SJSA1 (cell line): ENCODE measurements around the gene SP7. TPM values are rescaled to one million over a fixed set of nuclear protein-coding genes. Genes with fewer than 3 reads are reported as not detected.
"Not testable (repeated sequence)": the region's sequence is repeated elsewhere in the genome, so short reads cannot be mapped to it uniquely, and the experiment has no call there.

Experiments used
- DNase-seq, 2 experiments: peaks; one replicate each; pipeline ENCODE4 v3.0.0-alpha.2; 2015 to 2020; ENCODE audit warnings: low spot score in 2 of 2, low read depth in 1 of 2
- H3K27ac ChIP-seq: fragments of 250-450 bp; sonication (Bioruptor Pico); 2 replicates; pipeline ENCODE4 v1.5.1; 2020; ENCODE audit warnings: mild to moderate bottlenecking, moderate library complexity
- H3K27me3 ChIP-seq: fragments of 250-450 bp; sonication (Bioruptor Pico); replicated peaks from 2 replicates; pipeline ENCODE4 v1.5.1; 2020; ENCODE audit warnings: mild to moderate bottlenecking, moderate library complexity
- H3K36me3 ChIP-seq: fragments of 250-450 bp; sonication (Bioruptor Pico); 2 replicates; pipeline ENCODE4 v1.5.1; 2020; ENCODE audit warnings: mild to moderate bottlenecking
- H3K4me1 ChIP-seq: fragments of 250-450 bp; sonication (Bioruptor Pico); replicated peaks from 2 replicates; pipeline ENCODE4 v1.6.1; 2021; ENCODE audit warnings: mild to moderate bottlenecking
- H3K4me3 ChIP-seq: fragments of 250-450 bp; sonication (Bioruptor Pico); 2 replicates; pipeline ENCODE4 v1.5.1; 2020; ENCODE audit warnings: mild to moderate bottlenecking
- H3K9me3 ChIP-seq: fragments of 250-450 bp; sonication (Bioruptor Pico); replicated peaks from 2 replicates; pipeline ENCODE4 v1.5.1; 2020; ENCODE audit warnings: mild to moderate bottlenecking
- total RNA-seq: library from RNA; depleted of rRNA; stranded (reverse); fragments of >200 nt; shearing (Covaris generic); gene quantifications from 2 replicates; pipeline ENCODE4 v1.2.3, GENCODE V29; 2014

SP7 gene
- total RNA-seq, 1 experiment from 2014 or later, result not detected

- Histone ChIP-seq H3K27me3 (no peaks in the 10 kb centered on the region), H3K27ac (no peak overlapping the region), H3K36me3 (no peaks in the 10 kb centered on the region), H3K4me1 (peaks cover 2% of the 10 kb centered on the region), H3K4me3 (no peak overlapping the region), H3K9me3 (no peaks in the 10 kb centered on the region)
- no peak for DNase-seq
Observed at GRCh38 chr12:53365245-53365904, 29.2 kb upstream of the SP7 start.

DNA sequence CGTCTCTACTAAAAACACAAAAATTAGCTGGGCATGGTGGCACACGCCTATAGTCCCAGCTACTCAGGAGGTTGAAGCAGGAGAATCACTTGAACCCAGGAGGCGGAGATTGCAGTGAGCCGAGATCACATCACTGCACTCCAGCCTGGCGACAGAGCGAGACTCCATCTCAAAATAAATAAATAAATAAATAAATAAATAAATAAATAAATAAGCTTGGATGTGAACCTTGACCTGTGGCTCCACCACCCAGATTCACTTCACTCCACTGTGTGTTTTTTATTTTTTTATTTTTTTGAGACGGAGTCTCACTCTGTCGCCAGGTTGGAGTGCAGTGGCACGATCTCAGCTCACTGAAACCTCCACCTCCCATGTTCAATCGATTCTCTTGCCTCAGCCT, 25.5 kb upstream of the SP7 start:
- DNase-seq, H3K36me3 ChIP-seq, H3K27ac ChIP-seq, H3K27me3 ChIP-seq, H3K9me3 ChIP-seq, H3K4me3 ChIP-seq, H3K4me1 ChIP-seq: not testable (repeated sequence)

DNA sequence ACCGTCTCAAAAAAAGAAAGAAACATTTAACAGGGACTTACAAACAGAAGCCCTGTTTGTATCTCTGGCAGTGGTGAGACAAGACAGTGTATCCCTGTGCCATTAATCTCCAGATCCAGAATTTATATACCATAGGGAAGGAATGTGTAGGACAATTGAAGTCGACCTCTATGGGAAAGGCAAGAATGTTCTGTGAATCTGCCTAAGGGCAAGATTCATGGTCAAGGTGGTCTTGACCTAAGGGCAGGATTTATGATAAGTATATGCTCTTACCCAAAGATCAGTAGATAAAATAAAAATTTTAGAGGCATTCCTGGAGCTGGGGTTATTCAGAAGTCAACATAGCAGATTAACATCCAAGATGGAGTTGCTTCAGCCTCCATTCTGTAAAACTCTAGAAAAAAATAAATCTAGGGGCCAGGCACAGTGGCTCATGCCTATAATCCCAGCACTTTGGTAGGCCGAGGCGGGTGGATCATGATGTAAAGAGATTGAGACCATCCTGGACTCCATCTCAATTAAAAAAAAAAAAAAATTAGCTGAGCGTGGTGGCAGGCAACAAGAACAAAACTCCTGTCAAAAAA, 22.8 kb upstream of the SP7 start:
- DNase-seq, result no peak
- Histone ChIP-seq H3K36me3 (no peaks in the 10 kb centered on the region), H3K4me1 (no peaks in the 10 kb centered on the region), H3K27me3 (no peaks in the 10 kb centered on the region), H3K4me3 (no peak overlapping the region), H3K27ac (no peak overlapping the region), H3K9me3 (no peaks in the 10 kb centered on the region)

- no peaks in the 10 kb centered on the region for H3K36me3 ChIP-seq
- no peak overlapping the region for H3K27ac ChIP-seq
- DNase-seq, result no peak
- H3K27me3 ChIP-seq, result no peaks in the 10 kb centered on the region
- no peak overlapping the region for H3K4me3 ChIP-seq
- no peaks in the 10 kb centered on the region for H3K9me3 ChIP-seq
- no peaks in the 10 kb centered on the region for H3K4me1 ChIP-seq
Observed at GRCh38 chr12:53355121-53355520, 19.0 kb upstream of the SP7 start.

- no peak for DNase-seq
- Histone ChIP-seq H3K4me3 (no peak overlapping the region), H3K4me1 (no peaks in the 10 kb centered on the region), H3K9me3 (no peaks in the 10 kb centered on the region), H3K27ac (no peak overlapping the region), H3K27me3 (no peaks in the 10 kb centered on the region), H3K36me3 (no peaks in the 10 kb centered on the region)
Observed at GRCh38 chr12:53353257-53353655, 17.1 kb upstream of the SP7 start.

DNA sequence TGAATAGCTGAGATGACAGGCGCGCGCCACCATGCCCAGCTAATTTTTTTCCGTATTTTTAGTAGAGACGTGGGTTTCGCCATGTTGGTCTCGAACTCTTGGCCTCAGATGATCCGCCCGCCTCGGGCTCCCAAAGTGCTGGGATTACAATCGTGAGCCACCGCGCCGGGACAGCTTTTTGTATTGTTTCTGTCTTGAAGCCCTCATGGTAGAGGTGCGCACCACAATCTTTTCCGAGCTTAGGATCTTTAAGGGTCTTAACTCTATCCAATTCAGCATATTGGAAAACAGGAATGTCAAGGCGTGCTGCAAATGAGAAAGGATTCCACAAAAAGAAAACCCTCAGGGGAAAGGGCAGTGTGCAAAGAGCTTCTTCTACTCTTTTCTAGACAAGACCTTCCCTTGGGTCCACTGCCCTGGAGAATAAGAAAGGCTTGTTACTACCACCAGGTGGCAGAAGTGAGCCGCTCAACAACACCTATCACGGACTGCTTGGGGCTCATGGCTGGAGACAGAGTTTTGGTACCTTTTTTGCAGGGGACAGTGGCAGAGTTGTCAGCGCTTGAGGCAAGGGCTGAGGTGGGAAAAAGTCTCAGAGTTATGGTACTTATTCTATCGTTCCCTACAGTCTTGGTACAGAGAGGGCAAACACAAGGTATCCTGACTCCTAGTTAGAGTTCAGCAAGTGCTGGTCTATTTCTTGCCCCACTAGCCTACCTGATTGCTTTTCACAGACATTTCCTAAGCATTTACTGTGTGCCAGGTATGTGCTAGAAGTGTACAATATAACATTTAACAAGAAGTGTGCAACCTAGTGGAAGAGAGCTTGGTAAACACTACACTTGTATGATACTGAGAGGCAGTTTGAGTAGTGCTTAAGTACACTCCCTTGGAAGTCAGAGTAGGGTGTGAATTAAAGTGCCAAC, 16.4 kb upstream of the SP7 start:
- Histone ChIP-seq H3K9me3 (no peaks in the 10 kb centered on the region), H3K27me3 (no peaks in the 10 kb centered on the region), H3K4me1 (no peaks in the 10 kb centered on the region), H3K36me3 (no peaks in the 10 kb centered on the region), H3K4me3 (no peak overlapping the region), H3K27ac (no peak overlapping the region)
- peak; percentile 74 to 78 for DNase-seq

- Histone ChIP-seq H3K27ac (no peak overlapping the region), H3K4me1 (peaks cover 10% of the 10 kb centered on the region), H3K9me3 (no peaks in the 10 kb centered on the region), H3K27me3 (no peaks in the 10 kb centered on the region), H3K36me3 (no peaks in the 10 kb centered on the region), H3K4me3 (no peak overlapping the region)
- no peak for DNase-seq
Observed at GRCh38 chr12:53347905-53348304, 11.8 kb upstream of the SP7 start.

DNA sequence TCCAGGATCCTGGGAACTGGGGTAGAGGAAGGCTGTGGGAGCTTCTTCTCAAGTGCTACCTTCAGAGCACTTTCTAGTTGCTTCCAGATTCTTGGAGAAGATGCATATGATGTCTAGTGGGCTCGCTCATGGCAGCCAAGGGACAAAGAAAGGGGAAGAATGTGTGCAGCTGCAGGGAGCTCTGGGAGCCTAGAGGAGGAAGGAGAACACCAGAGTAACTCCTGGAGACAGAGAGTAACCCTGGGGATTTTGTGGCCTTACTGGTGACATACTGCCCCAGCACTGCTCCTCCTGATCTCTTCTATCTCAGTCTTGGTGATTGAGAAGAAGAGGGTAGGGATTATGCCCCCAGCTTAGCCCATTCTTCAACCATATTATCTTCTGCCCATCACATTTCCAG, 10.3 kb upstream of the SP7 start:
- no peak for DNase-seq
- no peak overlapping the region for H3K4me3 ChIP-seq
- H3K9me3 ChIP-seq, result no peaks in the 10 kb centered on the region
- H3K4me1 ChIP-seq, result peaks cover 10% of the 10 kb centered on the region
- no peaks in the 10 kb centered on the region for H3K27me3 ChIP-seq
- no peak overlapping the region for H3K27ac ChIP-seq
- H3K36me3 ChIP-seq, result no peaks in the 10 kb centered on the region

GRCh38 chr12:53345486-53346188, 9.5 kb upstream of the SP7 start:
- H3K9me3 ChIP-seq, result no peaks in the 10 kb centered on the region
- no peak overlapping the region for H3K27ac ChIP-seq
- no peaks in the 10 kb centered on the region for H3K27me3 ChIP-seq
- peaks cover 10% of the 10 kb centered on the region for H3K4me1 ChIP-seq
- peak; percentile 33 to 59 for DNase-seq
- no peaks in the 10 kb centered on the region for H3K36me3 ChIP-seq
- H3K4me3 ChIP-seq, result peak overlapping the region; percentile 49

GRCh38 chr12:53344824-53345485, 8.8 kb upstream of the SP7 start:
- Histone ChIP-seq H3K36me3 (no peaks in the 10 kb centered on the region), H3K27me3 (no peaks in the 10 kb centered on the region), H3K27ac (no peak overlapping the region; the same call in 1 of the 2 replicates), H3K4me1 (peaks cover 10% of the 10 kb centered on the region), H3K9me3 (no peaks in the 10 kb centered on the region), H3K4me3 (peak overlapping the region; percentile 49)
- peak; percentile 80 for DNase-seq

DNA sequence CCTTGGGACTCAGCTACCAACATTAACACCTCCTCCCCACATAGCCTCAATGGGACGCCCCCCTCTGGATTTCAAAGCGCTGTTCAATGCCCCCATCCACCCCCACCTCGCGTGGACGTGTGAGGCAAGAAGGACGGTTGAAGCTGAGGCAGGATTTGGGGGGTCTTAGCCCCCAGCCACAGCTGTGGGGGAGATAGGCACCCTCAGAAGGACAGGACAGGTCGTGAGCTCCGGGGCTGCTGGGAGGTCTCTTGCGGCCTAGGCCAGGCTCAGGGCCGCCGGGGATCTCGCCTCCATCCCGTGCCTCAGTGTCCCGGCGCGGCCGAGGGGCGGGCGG, 8.3 kb upstream of the SP7 start:
- Histone ChIP-seq H3K4me3 (peak overlapping the region; percentile 49), H3K27me3 (no peaks in the 10 kb centered on the region), H3K27ac (no peak overlapping the region), H3K36me3 (no peaks in the 10 kb centered on the region), H3K4me1 (peaks cover 10% of the 10 kb centered on the region), H3K9me3 (no peaks in the 10 kb centered on the region)
- DNase-seq, result no peak

- no peaks in the 10 kb centered on the region for H3K36me3 ChIP-seq
- H3K4me3 ChIP-seq, result no peak overlapping the region
- H3K9me3 ChIP-seq, result no peaks in the 10 kb centered on the region
- H3K27me3 ChIP-seq, result no peaks in the 10 kb centered on the region
- H3K4me1 ChIP-seq, result peaks cover 10% of the 10 kb centered on the region
- DNase-seq, result no peak
- H3K27ac ChIP-seq, result no peak overlapping the region
Observed at GRCh38 chr12:53343969-53344368, 7.8 kb upstream of the SP7 start.

GRCh38 chr12:53343449-53343848, 7.3 kb upstream of the SP7 start:
- no peak overlapping the region for H3K27ac ChIP-seq
- H3K36me3 ChIP-seq, result no peaks in the 10 kb centered on the region
- DNase-seq, result no peak
- H3K4me1 ChIP-seq, result peaks cover 14% of the 10 kb centered on the region
- H3K27me3 ChIP-seq, result 0 out of 2 replicates have a peak, but pooled peaks cover 4% of the 10 kb centered on the region
- no peak overlapping the region for H3K4me3 ChIP-seq
- H3K9me3 ChIP-seq, result no peaks in the 10 kb centered on the region
